ENCODE measurements around the gene TTLL11. TPM values are rescaled to one million over a fixed set of nuclear protein-coding genes. Genes with fewer than 3 reads are reported as not detected.

TTLL11 gene
- polyA plus RNA-seq, 1 donor from 2014 or later, result 8.0 TPM

- H3K4me3 ChIP-seq (ENCODE audit: low read length), result no peak overlapping the region
- no peak overlapping the region for H3K4me2 ChIP-seq (ENCODE audit: low read length)
- H3K36me3 ChIP-seq (ENCODE audit: insufficient read depth, low read length), result no peaks in the 10 kb centered on the region
- no peak for TF ChIP-seq SMC3 (conservative IDR thresholded peaks at IDR 0.05; ENCODE audit: poor library complexity)
- TF ChIP-seq TAF1 (IDR thresholded peaks at IDR 0.05; ENCODE audit: low read depth), result no peak
- no peak for TF ChIP-seq POLR2AphosphoS5 (IDR thresholded peaks at IDR 0.05)
- no peak for TF ChIP-seq CTCF (IDR thresholded peaks at IDR 0.05; ENCODE audit: poor library complexity, severe bottlenecking)
- no peak for TF ChIP-seq EZH2 (IDR thresholded peaks at IDR 0.05; ENCODE audit: borderline replicate concordance, insufficient read depth, low read length, poor library complexity, severe bottlenecking)
- TF ChIP-seq MXI1 (conservative IDR thresholded peaks at IDR 0.05; ENCODE audit: poor library complexity, severe bottlenecking), result no peak
- TF ChIP-seq REST (IDR thresholded peaks at IDR 0.05; ENCODE audit: borderline replicate concordance), result no peak
- no peak for TF ChIP-seq RAD21 (conservative IDR thresholded peaks at IDR 0.05)
- no peak for TF ChIP-seq EP300 (conservative IDR thresholded peaks at IDR 0.05; ENCODE audit: poor library complexity, severe bottlenecking)
- H3K79me2 ChIP-seq (replicated peaks; ENCODE audit: insufficient read depth, low read length), result no peaks in the 10 kb centered on the region
- no peaks in the 10 kb centered on the region for H3K27me3 ChIP-seq (ENCODE audit: insufficient read depth, low read depth, low read length)
- H3K9ac ChIP-seq (ENCODE audit: low read length), result no peak overlapping the region
- H3F3A ChIP-seq (ENCODE audit: insufficient read depth, low read length, poor library complexity, severe bottlenecking), result no peaks in the 10 kb centered on the region
- no peak overlapping the region for H2AFZ ChIP-seq (ENCODE audit: low read depth, low read length)
- no peaks in the 10 kb centered on the region for H3K9me2 ChIP-seq (ENCODE audit: insufficient read depth, low read length)
- no peaks in the 10 kb centered on the region for H4K20me1 ChIP-seq (ENCODE audit: insufficient read depth)
- H3K27ac ChIP-seq (ENCODE audit: low read length), result no peak overlapping the region
- H3K9me3 ChIP-seq (ENCODE audit: low read length), result no peaks in the 10 kb centered on the region
Measured at GRCh38 chr9:122050167-122050566, 42.9 kb downstream of the TTLL11 start.

GRCh38 chr9:122042056-122042455 lies 51.1 kb downstream of the TTLL11 start:
- no peaks in the 10 kb centered on the region for H3K27me3 ChIP-seq (ENCODE audit: insufficient read depth, low read depth, low read length)
- no peak overlapping the region for H2AFZ ChIP-seq (ENCODE audit: low read depth, low read length)
- TF ChIP-seq REST (IDR thresholded peaks at IDR 0.05; ENCODE audit: borderline replicate concordance) (no peak), POLR2AphosphoS5 (IDR thresholded peaks at IDR 0.05) (no peak), RAD21 (conservative IDR thresholded peaks at IDR 0.05) (no peak), EP300 (conservative IDR thresholded peaks at IDR 0.05; ENCODE audit: poor library complexity, severe bottlenecking) (no peak), EZH2 (IDR thresholded peaks at IDR 0.05; ENCODE audit: borderline replicate concordance, insufficient read depth, low read length, poor library complexity, severe bottlenecking) (no peak), SMC3 (conservative IDR thresholded peaks at IDR 0.05; ENCODE audit: poor library complexity) (no peak), MXI1 (conservative IDR thresholded peaks at IDR 0.05; ENCODE audit: poor library complexity, severe bottlenecking) (no peak)
- no peak overlapping the region for H3K4me2 ChIP-seq (ENCODE audit: low read length)
- peaks cover 3% of the 10 kb centered on the region for H3K79me2 ChIP-seq (replicated peaks; ENCODE audit: insufficient read depth, low read length)
- no peaks in the 10 kb centered on the region for H3K36me3 ChIP-seq (ENCODE audit: insufficient read depth, low read length)
- no peaks in the 10 kb centered on the region for H3F3A ChIP-seq (ENCODE audit: insufficient read depth, low read length, poor library complexity, severe bottlenecking)
- H3K27ac ChIP-seq (ENCODE audit: low read length), result no peak overlapping the region
- H4K20me1 ChIP-seq (ENCODE audit: insufficient read depth), result no peaks in the 10 kb centered on the region
- H3K9me3 ChIP-seq (ENCODE audit: low read length), result no peaks in the 10 kb centered on the region
- H3K9me2 ChIP-seq (ENCODE audit: insufficient read depth, low read length), result no peaks in the 10 kb centered on the region
- H3K4me3 ChIP-seq (ENCODE audit: low read length), result no peak overlapping the region
- no peak overlapping the region for H3K9ac ChIP-seq (ENCODE audit: low read length)
